Measurements from ENCODE around the gene ATP8A1.

GRCh38 chr4:42416017-42416416 lies 240.9 kb downstream of the ATP8A1 start:
- no peak for TF ChIP-seq POLR2AphosphoS5 (IDR thresholded peaks at IDR 0.05; ENCODE audit: borderline replicate concordance, low read depth, low read length)
- TF ChIP-seq EZH2 (IDR thresholded peaks at IDR 0.05), result no peak
- TF ChIP-seq FOXP2 (optimal IDR thresholded peaks at IDR 0.05; ENCODE audit: control extremely low read depth, extremely low read length, insufficient read depth), result no peak
